ENCODE measurements around the gene ACSL3. TPM values are rescaled to one million over a fixed set of nuclear protein-coding genes. Genes with fewer than 3 reads are reported as not detected.

The ACSL3 gene
- total and polyA plus RNA-seq, 4 donors = 22.2 to 154 (median 59.2) TPM

- H3K4me1 ChIP-seq (ENCODE audit: control insufficient read depth in 5 of 5, insufficient read depth in 5 of 5, low read length in 5 of 5) = no peaks in the 10 kb centered on the region
- DNase-seq (no peak), ATAC-seq (ENCODE audit: insufficient read depth, low FRiP score) (no peak)
- no peak overlapping the region for H3K4me3 ChIP-seq
- no peak for TF ChIP-seq CTCF (IDR thresholded peaks at IDR 0.05; ENCODE audit: control extremely low read depth, extremely low read depth)
- 93 to 96% methylated on average over 2 of the region's 2 CpGs for WGBS, 2 donors
- peaks cover 9 to 49% (median 28%) of the 10 kb centered on the region in 4 donors for H3K36me3 ChIP-seq (ENCODE audit: control insufficient read depth in 4 of 4, insufficient read depth in 4 of 4, low read length in 4 of 4)
- no peak overlapping the region for H3K9ac ChIP-seq (ENCODE audit: insufficient read depth in 1 of 2, low read length in 2 of 2)
- H3K9me3 ChIP-seq (ENCODE audit: control insufficient read depth in 4 of 4, insufficient read depth in 3 of 4, low read length in 3 of 4) = peaks cover 1 to 5% (median 3%) of the 10 kb centered on the region in 4 donors
- H3K27me3 ChIP-seq (ENCODE audit: control insufficient read depth in 3 of 3, insufficient read depth in 3 of 3, low read length in 2 of 3) = no peaks in the 10 kb centered on the region
- no peak overlapping the region for H3K27ac ChIP-seq (ENCODE audit: low read depth in 1 of 2, low read length in 1 of 2)
These were observed 79.1 kb downstream of the ACSL3 start for GRCh38 chr2:222939979-222940378.

DNA sequence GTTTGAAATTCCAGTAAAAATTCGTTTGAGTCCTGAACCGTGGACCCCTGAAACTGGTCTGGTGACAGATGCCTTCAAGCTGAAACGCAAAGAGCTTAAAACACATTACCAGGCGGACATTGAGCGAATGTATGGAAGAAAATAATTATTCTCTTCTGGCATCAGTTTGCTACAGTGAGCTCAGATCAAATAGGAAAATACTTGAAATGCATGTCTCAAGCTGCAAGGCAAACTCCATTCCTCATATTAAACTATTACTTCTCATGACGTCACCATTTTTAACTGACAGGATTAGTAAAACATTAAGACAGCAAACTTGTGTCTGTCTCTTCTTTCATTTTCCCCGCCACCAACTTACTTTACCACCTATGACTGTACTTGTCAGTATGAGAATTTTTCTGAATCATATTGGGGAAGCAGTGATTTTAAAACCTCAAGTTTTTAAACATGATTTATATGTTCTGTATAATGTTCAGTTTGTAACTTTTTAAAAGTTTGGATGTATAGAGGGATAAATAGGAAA is 80.7 kb downstream of the ACSL3 start:
- no peak for DNase-seq
- H3K4me3 ChIP-seq = no peak overlapping the region
- H3K9ac ChIP-seq (ENCODE audit: insufficient read depth in 1 of 2, low read length in 2 of 2) = no peak overlapping the region
- H3K27me3 ChIP-seq (ENCODE audit: control insufficient read depth in 3 of 3, insufficient read depth in 3 of 3, low read length in 2 of 3) = no peaks in the 10 kb centered on the region
- no peak overlapping the region for H3K27ac ChIP-seq (ENCODE audit: low read depth in 1 of 2, low read length in 1 of 2)
- peaks cover 1 to 5% (median 3%) of the 10 kb centered on the region in 4 donors for H3K9me3 ChIP-seq (ENCODE audit: control insufficient read depth in 4 of 4, insufficient read depth in 3 of 4, low read length in 3 of 4)
- no peak for TF ChIP-seq CTCF (IDR thresholded peaks at IDR 0.05; ENCODE audit: control extremely low read depth, extremely low read depth)
- no peaks in the 10 kb centered on the region for H3K4me1 ChIP-seq (ENCODE audit: control insufficient read depth in 5 of 5, insufficient read depth in 5 of 5, low read length in 5 of 5)
- WGBS, 2 donors = 93 to 95% methylated on average over 7 of the region's 7 CpGs
- no peak for ATAC-seq (ENCODE audit: insufficient read depth, low FRiP score)
- peaks cover 5 to 35% (median 21%) of the 10 kb centered on the region in 4 donors for H3K36me3 ChIP-seq (ENCODE audit: control insufficient read depth in 4 of 4, insufficient read depth in 4 of 4, low read length in 4 of 4)

GRCh38 chr2:222942561-222942960 is 81.7 kb downstream of the ACSL3 start:
- WGBS, 2 donors = 98 to 99% methylated on average over 3 of the region's 3 CpGs
- Histone ChIP-seq H3K36me3 (ENCODE audit: control insufficient read depth in 4 of 4, insufficient read depth in 4 of 4, low read length in 4 of 4) (peaks cover 2 to 27% (median 18%) of the 10 kb centered on the region in 4 donors), H3K27me3 (ENCODE audit: control insufficient read depth in 3 of 3, insufficient read depth in 3 of 3, low read length in 2 of 3) (no peaks in the 10 kb centered on the region), H3K4me3 (no peak overlapping the region), H3K9ac (ENCODE audit: insufficient read depth in 1 of 2, low read length in 2 of 2) (no peak overlapping the region), H3K4me1 (ENCODE audit: control insufficient read depth in 5 of 5, insufficient read depth in 5 of 5, low read length in 5 of 5) (no peaks in the 10 kb centered on the region), H3K9me3 (ENCODE audit: control insufficient read depth in 4 of 4, insufficient read depth in 3 of 4, low read length in 3 of 4) (peaks cover 0 to 5% (median 3%) of the 10 kb centered on the region in 4 donors), H3K27ac (ENCODE audit: low read depth in 1 of 2, low read length in 1 of 2) (no peak overlapping the region)
- no peak for TF ChIP-seq CTCF (IDR thresholded peaks at IDR 0.05; ENCODE audit: control extremely low read depth, extremely low read depth)
- no peak for DNase-seq
- ATAC-seq (ENCODE audit: insufficient read depth, low FRiP score) = no peak

- H3K4me3 ChIP-seq = no peak overlapping the region
- no peak for TF ChIP-seq CTCF (IDR thresholded peaks at IDR 0.05; ENCODE audit: control extremely low read depth, extremely low read depth)
- no peak for ATAC-seq (ENCODE audit: insufficient read depth, low FRiP score)
These were observed 82.1 kb downstream of the ACSL3 start for GRCh38 chr2:222942977-222943376.

More at GRCh38 chr2:222942977-222943376, 82.1 kb downstream of the ACSL3 start:
- no peaks in the 10 kb centered on the region for H3K4me1 ChIP-seq (ENCODE audit: control insufficient read depth in 5 of 5, insufficient read depth in 5 of 5, low read length in 5 of 5)
- H3K27me3 ChIP-seq (ENCODE audit: control insufficient read depth in 3 of 3, insufficient read depth in 3 of 3, low read length in 2 of 3) = no peaks in the 10 kb centered on the region
- 73 to 87% methylated on average over 1 of the region's 1 CpG for WGBS, 2 donors
- H3K27ac ChIP-seq (ENCODE audit: low read depth in 1 of 2, low read length in 1 of 2) = no peak overlapping the region
- no peak overlapping the region for H3K9ac ChIP-seq (ENCODE audit: insufficient read depth in 1 of 2, low read length in 2 of 2)
- no peak for DNase-seq
- peaks cover 0 to 5% (median 2%) of the 10 kb centered on the region in 4 donors for H3K9me3 ChIP-seq (ENCODE audit: control insufficient read depth in 4 of 4, insufficient read depth in 3 of 4, low read length in 3 of 4)
- peaks cover 2 to 25% (median 16%) of the 10 kb centered on the region in 4 donors for H3K36me3 ChIP-seq (ENCODE audit: control insufficient read depth in 4 of 4, insufficient read depth in 4 of 4, low read length in 4 of 4)

Data from lung (tissue), 12 donors.